Muscle of leg (tissue), 11 donors: Measurements from ENCODE around the gene PLEKHG7. TPM values are rescaled to one million over a fixed set of nuclear protein-coding genes. Genes with fewer than 3 reads are reported as not detected.
"Not testable (repeated sequence)": the region's sequence is repeated elsewhere in the genome, so short reads cannot be mapped to it uniquely, and the experiment has no call there.

ENCODE experiments used
- DNase-seq: peaks from one replicate; pipeline ENCODE4 v3.0.0; 2013
- H3K27ac ChIP-seq: one replicate; pipeline ENCODE4 v1.5.1; 2013; ENCODE audit warnings: mild to moderate bottlenecking, low read length, control low read depth
- H3K27me3 ChIP-seq: one replicate; pipeline ENCODE4 v1.6.1; 2013; ENCODE audit warnings: low read length; ENCODE audit not compliant: control insufficient read depth, insufficient read depth
- H3K36me3 ChIP-seq: one replicate; pipeline ENCODE4 v1.6.1; 2013; ENCODE audit warnings: low read length; ENCODE audit not compliant: control insufficient read depth, insufficient read depth
- H3K4me1 ChIP-seq: one replicate; pipeline ENCODE4 v1.6.1; 2013; ENCODE audit warnings: low read length; ENCODE audit not compliant: control insufficient read depth, insufficient read depth
- H3K4me3 ChIP-seq: one replicate; pipeline ENCODE4 v1.5.1; 2013; ENCODE audit warnings: low read length, control low read depth
- H3K9me3 ChIP-seq: replicated peaks from 2 replicates; pipeline ENCODE4 v1.6.1; 2013; ENCODE audit warnings: low read depth, low read length; ENCODE audit not compliant: control insufficient read depth
- WGBS: methylation state at CpG from one replicate; pipeline ENCODE4 v1.1.5; 2013; ENCODE audit warnings: missing lambda C conversion rate; ENCODE audit not compliant: insufficient coverage; 5-methylcytosine and 5-hydroxymethylcytosine counted together
- polyA plus RNA-seq, 8 donors: library from polyadenylated mRNA; unstranded; fragments of 120-200 nt; gene quantifications; one replicate each; pipeline versions ENCODE4 v1.2.1 to v1.2.3, GENCODE V29; 2013; ENCODE audit warnings: inconsistent platforms in 1 of 8, low replicate concordance in 1 of 8; ENCODE audit not compliant: insufficient read length in 8 of 8, insufficient read depth in 1 of 8
- total RNA-seq: library from RNA; stranded (reverse); fragments of 120-200 nt; gene quantifications from one replicate; pipeline ENCODE4 v1.2.4, GENCODE V29; 2013

The PLEKHG7 gene
- total and polyA plus RNA-seq, 9 donors, result 0.11 to 3.2 (median 0.53) TPM

GRCh38 chr12:92740411-92740810, 37.6 kb downstream of the PLEKHG7 start:
- Histone ChIP-seq H3K36me3 (no peaks in the 10 kb centered on the region), H3K27me3 (no peaks in the 10 kb centered on the region), H3K9me3 (no peaks in the 10 kb centered on the region), H3K4me3 (no peak overlapping the region), H3K4me1 (peaks cover 16% of the 10 kb centered on the region), H3K27ac (no peak overlapping the region)
- peak; percentile 84 for DNase-seq

GRCh38 chr12:92743026-92743425, 40.2 kb downstream of the PLEKHG7 start:
- Histone ChIP-seq H3K4me3 (no peak overlapping the region), H3K36me3 (no peaks in the 10 kb centered on the region), H3K9me3 (no peaks in the 10 kb centered on the region), H3K27me3 (no peaks in the 10 kb centered on the region), H3K27ac (no peak overlapping the region), H3K4me1 (peaks cover 24% of the 10 kb centered on the region)
- 88% methylated on average over 2 of the region's 3 CpGs for WGBS
- DNase-seq, result no peak

GRCh38 chr12:92745856-92746550, 43.2 kb downstream of the PLEKHG7 start:
- DNase-seq, result peak; percentile 98
- peak overlapping the region; percentile 84 for H3K27ac ChIP-seq
- no peak overlapping the region for H3K4me3 ChIP-seq

GRCh38 chr12:92747151-92747550, 44.4 kb downstream of the PLEKHG7 start:
- H3K27ac ChIP-seq, result no peak overlapping the region
- peaks cover 13% of the 10 kb centered on the region for H3K4me1 ChIP-seq
- no peaks in the 10 kb centered on the region for H3K36me3 ChIP-seq
- H3K27me3 ChIP-seq, result no peaks in the 10 kb centered on the region
- no peak for DNase-seq
- no peak overlapping the region for H3K4me3 ChIP-seq
- no CpG with 5 or more reads among the region's 1 CpG for WGBS
- H3K9me3 ChIP-seq, result no peaks in the 10 kb centered on the region

More at GRCh38 chr12:92745856-92746550, 43.2 kb downstream of the PLEKHG7 start:
- WGBS, result 0% methylated on average over 3 of the region's 4 CpGs
- Histone ChIP-seq H3K36me3 (no peaks in the 10 kb centered on the region), H3K4me1 (peaks cover 13% of the 10 kb centered on the region), H3K27me3 (no peaks in the 10 kb centered on the region), H3K9me3 (no peaks in the 10 kb centered on the region)

DNA sequence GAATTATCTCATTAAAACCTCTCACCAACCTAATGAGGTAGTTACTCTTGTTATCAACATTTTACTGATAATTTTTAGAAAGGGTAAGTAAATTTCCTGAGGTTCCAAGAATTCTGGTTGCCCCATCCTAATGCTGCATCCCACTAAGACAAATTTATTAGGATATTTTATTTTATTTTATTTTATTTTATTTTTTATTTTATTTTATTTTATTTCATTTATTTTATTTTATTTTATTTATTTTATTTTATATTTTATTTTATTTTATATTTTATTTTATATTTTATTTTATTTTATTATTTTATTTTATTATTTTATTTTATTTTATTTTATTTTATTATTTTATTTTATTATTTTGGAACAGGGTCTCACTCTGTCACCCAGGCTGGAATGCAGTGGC, 46.9 kb downstream of the PLEKHG7 start:
- not testable (repeated sequence) for H3K36me3 ChIP-seq, H3K27ac ChIP-seq, H3K27me3 ChIP-seq, H3K9me3 ChIP-seq, H3K4me3 ChIP-seq, DNase-seq
- peaks cover 11% of the 10 kb centered on the region for H3K4me1 ChIP-seq

GRCh38 chr12:92753976-92754885, 51.4 kb downstream of the PLEKHG7 start:
- no peaks in the 10 kb centered on the region for H3K27me3 ChIP-seq
- H3K36me3 ChIP-seq, result no peaks in the 10 kb centered on the region
- no peaks in the 10 kb centered on the region for H3K9me3 ChIP-seq
- peak; percentile 60 for DNase-seq
- H3K4me1 ChIP-seq, result peaks cover 5% of the 10 kb centered on the region
- H3K27ac ChIP-seq, result peak overlapping the region; percentile 67
- no peak overlapping the region for H3K4me3 ChIP-seq
- WGBS, result 83% methylated on average over 3 of the region's 10 CpGs

DNA sequence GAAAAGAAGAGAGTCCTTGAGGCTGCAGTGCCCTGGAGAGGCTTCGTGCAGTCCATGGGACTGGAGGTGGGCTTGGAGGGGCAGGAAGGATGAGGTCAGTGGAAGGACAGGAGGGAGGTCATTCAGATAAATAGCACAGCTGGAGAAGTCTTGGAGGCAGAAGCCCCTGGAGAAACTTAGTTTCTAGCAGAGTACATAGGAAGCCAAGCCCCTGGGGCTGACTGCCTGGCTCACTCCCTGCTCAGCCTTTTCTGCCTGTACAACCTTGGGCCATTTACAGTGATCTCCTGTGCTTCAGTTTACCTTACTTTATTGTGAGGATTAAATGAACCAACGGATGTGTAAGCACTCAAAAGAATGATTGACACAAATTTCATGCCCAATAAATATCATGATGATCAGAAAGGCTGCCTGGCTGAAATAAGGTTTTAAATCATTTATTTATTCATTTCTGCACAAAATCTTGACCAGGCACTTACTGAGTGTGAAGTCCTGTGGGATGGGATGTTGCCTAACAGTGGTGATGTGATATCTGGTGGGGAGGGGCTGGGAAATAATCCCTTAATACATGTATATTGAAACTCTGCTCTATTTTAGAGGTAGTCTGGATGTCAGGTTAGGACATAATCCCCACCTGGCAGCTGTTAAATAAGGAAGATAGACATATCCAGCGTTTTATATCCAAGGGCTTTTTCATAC, 54.3 kb downstream of the PLEKHG7 start:
- Histone ChIP-seq H3K27me3 (no peaks in the 10 kb centered on the region), H3K4me1 (peaks cover 5% of the 10 kb centered on the region), H3K27ac (peak overlapping the region; percentile 38), H3K4me3 (no peak overlapping the region), H3K9me3 (peaks cover 2% of the 10 kb centered on the region), H3K36me3 (no peaks in the 10 kb centered on the region)
- peak; percentile 54 for DNase-seq
- whole genome bisulfite sequencing, result 30% methylated on average over 1 of the region's 3 CpGs

GRCh38 chr12:92757597-92758121, 54.9 kb downstream of the PLEKHG7 start:
- no peak overlapping the region for H3K4me3 ChIP-seq
- no peak for DNase-seq
- H3K27me3 ChIP-seq, result no peaks in the 10 kb centered on the region
- peak overlapping the region; percentile 8 for H3K27ac ChIP-seq
- H3K9me3 ChIP-seq, result peaks cover 4% of the 10 kb centered on the region
- 45% methylated on average over 2 of the region's 5 CpGs for WGBS
- peaks cover 5% of the 10 kb centered on the region for H3K4me1 ChIP-seq
- no peaks in the 10 kb centered on the region for H3K36me3 ChIP-seq

- no peak overlapping the region for H3K27ac ChIP-seq
- no peaks in the 10 kb centered on the region for H3K27me3 ChIP-seq
- no peaks in the 10 kb centered on the region for H3K36me3 ChIP-seq
- 86% methylated on average over 1 of the region's 3 CpGs for WGBS
- DNase-seq, result no peak
- H3K9me3 ChIP-seq, result peaks cover 4% of the 10 kb centered on the region
- no peak overlapping the region for H3K4me3 ChIP-seq
- H3K4me1 ChIP-seq, result peaks cover 5% of the 10 kb centered on the region
Observed at GRCh38 chr12:92759634-92760268, 57.0 kb downstream of the PLEKHG7 start.
